HepG2 (cell line): ENCODE results near the gene SCAI. TPM values are rescaled to one million over a fixed set of nuclear protein-coding genes. Genes with fewer than 3 reads are reported as not detected.

ENCODE experiments used
- ATAC-seq: fragments of 200-7000 bp; cut with Tn5 transposase; 3 replicates; pipeline ENCODE4 v1.9.1; 2020; ENCODE audit warnings: mild to moderate bottlenecking, moderate library complexity
- BruUV-seq: library from RNA; stranded (reverse); fragments of 400-500 nt; replicated peaks from 2 replicates; lab custom pipeline; 2021; lab: Mats Ljungman, UMichigan
- CTCF ChIA-PET: fragments of 300-600 bp; formaldehyde crosslinking; extraction: SDS; loops from one replicate; lab custom pipeline; 2021; ENCODE audit warnings: low total read pairs, inconsistent platforms, low intra/inter-chr PET ratio; lab: Yijun Ruan, JAX
- POLR2A ChIA-PET: fragments of 350-600 bp; sonication (Branson Sonifier 250); formaldehyde crosslinking; loops from one replicate; lab custom pipeline; 2020; ENCODE audit warnings: antibody characterized with exemption, inconsistent platforms; lab: Yijun Ruan, JAX
- DNase-seq: peaks from one replicate; pipeline ENCODE4 v3.0.0-alpha.2; 2015; ENCODE audit warnings: low spot score
- FAIRE-seq: peaks from 3 replicates; lab custom pipeline; 2011; peaks lifted over from hg19 to GRCh38; lab: Jason Lieb, UNC
- H2AFZ ChIP-seq: one replicate; pipeline ENCODE4 v1.6.1; 2011; ENCODE audit warnings: low read length, inconsistent platforms
- H3K27ac ChIP-seq: fragments of 300-600 bp; 3 replicates; pipeline ENCODE4 v1.8.0; 2011; ENCODE audit warnings: mixed run types, mild to moderate bottlenecking, mixed read lengths, low read length, inconsistent platforms; ENCODE audit not compliant: insufficient read depth; ENCODE audit errors: extremely low read length
- H3K27me3 ChIP-seq, 2 experiments: fragments of 200-600 bp in 1 of 2; 2 replicates in 1 of 2; 3 replicates in 1 of 2; pipeline versions ENCODE4 v1.6.0 to v1.8.0; 2011; ENCODE audit warnings: low read length in 2 of 2, mild to moderate bottlenecking in 2 of 2, moderate library complexity in 2 of 2, inconsistent platforms in 1 of 2; ENCODE audit not compliant: insufficient read depth in 2 of 2, control insufficient read depth in 1 of 2
- H3K36me3 ChIP-seq, 2 experiments: fragments of 200-600 bp in 1 of 2; replicated peaks in 1 of 2; 2 replicates in 1 of 2; 3 replicates in 1 of 2; pipeline versions ENCODE4 v1.5.1 to v1.8.0; 2011; ENCODE audit warnings: low read length in 2 of 2, inconsistent platforms in 1 of 2; ENCODE audit not compliant: insufficient read depth in 2 of 2, control insufficient read depth in 1 of 2
- H3K4me1 ChIP-seq: 2 replicates; pipeline ENCODE4 v1.5.1; 2012; ENCODE audit warnings: low read length, inconsistent platforms; ENCODE audit not compliant: insufficient read depth
- H3K4me2 ChIP-seq: 2 replicates; pipeline ENCODE4 v1.6.0; 2011; ENCODE audit warnings: low read depth, low read length, inconsistent platforms
- H3K4me3 ChIP-seq, 3 experiments: fragments of 200-600 bp in 1 of 3; sonication (generic), shearing (Covaris generic) in 1 of 3; replicated peaks in 1 of 3; 2 replicates each; pipeline ENCODE4 v1.5.1; 2011 to 2016; ENCODE audit warnings: low read length in 3 of 3, inconsistent platforms in 2 of 3, low read depth in 2 of 3, mild to moderate bottlenecking in 2 of 3, control low read depth in 1 of 3, mixed read lengths in 1 of 3; ENCODE audit not compliant: insufficient read depth in 1 of 3
- H3K79me2 ChIP-seq: one replicate; pipeline ENCODE4 v1.6.1; 2011; ENCODE audit warnings: low read length, inconsistent platforms; ENCODE audit not compliant: insufficient read depth
- H3K9ac ChIP-seq: 2 replicates; pipeline ENCODE4 v1.6.0; 2011; ENCODE audit warnings: mild to moderate bottlenecking, low read depth, low read length, inconsistent platforms; ENCODE audit not compliant: insufficient read depth
- H3K9me3 ChIP-seq: 2 replicates; pipeline ENCODE4 v1.5.1; 2012; ENCODE audit warnings: mild to moderate bottlenecking, low read length
- H4K20me1 ChIP-seq: 2 replicates; pipeline ENCODE4 v1.6.0; 2011; ENCODE audit warnings: inconsistent platforms, mild to moderate bottlenecking, low read length, moderate library complexity; ENCODE audit not compliant: insufficient read depth
- CEBPZ ChIP-seq: IDR thresholded peaks from 2 replicates; pipeline ENCODE4 v1.6.1; 2012; ENCODE audit warnings: low read length, improper control_type of control experiment
- CREBL2 ChIP-seq: sonication (generic); formaldehyde crosslinking; IDR thresholded peaks from 2 replicates; pipeline ENCODE4 v1.8.1; 2023; ENCODE audit warnings: missing genetic modification reagents, mild to moderate bottlenecking, borderline replicate concordance
- PITX1 ChIP-seq: sonication (generic); formaldehyde crosslinking; IDR thresholded peaks from 2 replicates; pipeline ENCODE4 v1.5.1; 2020; ENCODE audit warnings: mild to moderate bottlenecking, missing genetic modification reagents
- ZNF260 ChIP-seq: sonication (generic); formaldehyde crosslinking; IDR thresholded peaks from 2 replicates; pipeline ENCODE4 v1.4.0; 2020; ENCODE audit warnings: missing genetic modification reagents, low read depth, mild to moderate bottlenecking, borderline replicate concordance
- ZNF605 ChIP-seq: sonication (generic); formaldehyde crosslinking; IDR thresholded peaks from 2 replicates; pipeline ENCODE4 v1.8.0; 2022; ENCODE audit warnings: mild to moderate bottlenecking, missing genetic modification reagents
- ZNF709 ChIP-seq: sonication (generic); formaldehyde crosslinking; IDR thresholded peaks from 2 replicates; pipeline ENCODE4 v1.5.0; 2020; ENCODE audit warnings: mild to moderate bottlenecking, missing genetic modification reagents
- WGBS: methylation state at CpG from one replicate; pipeline ENCODE4 v1.1.6; 2017; ENCODE audit warnings: low lambda C conversion rate; 5-methylcytosine and 5-hydroxymethylcytosine counted together
- in situ Hi-C: cut with HindIII; loops from 2 replicates; pipeline ENCODE4 v1.10.0; 2017; ENCODE audit warnings: low pct_unique_long_range_greater_than_20kb; ENCODE audit not compliant: extremely low pct_ligation_motif_present
- intact Hi-C: fragments of 100-400 bp; cut with micrococcal nuclease; formaldehyde crosslinking; loops from one replicate; pipeline ENCODE4 v1.10.0; 2022; ENCODE audit not compliant: unreplicated experiment
- polyA plus RNA-seq, 8 experiments: library from polyadenylated mRNA; depleted of rRNA in 3 of 8; stranded (reverse) in 7 of 8; unstranded in 1 of 8; fragments of >200 nt; fragmentation: Illumina TruSeq in 4 of 8; extraction: Trizol in 4 of 8; gene quantifications; 2 replicates each; pipeline versions ENCODE4 v1.2.1 to v1.2.3, GENCODE V29; 2011 to 2016; ENCODE audit warnings: low read depth in 4 of 8, missing spikeins in 1 of 8, mixed read lengths in 1 of 8; ENCODE audit not compliant: insufficient read depth in 1 of 8
- total RNA-seq, 5 experiments: library from RNA; depleted of rRNA; stranded (reverse); fragments of >200 nt; fragmentation: Illumina TruSeq; extraction: Trizol; gene quantifications; 2 replicates each; pipeline ENCODE4 v1.2.3, GENCODE V29; 2016; ENCODE audit warnings: low read depth in 1 of 5

Gene SCAI
- total and polyA plus RNA-seq, 2 of the 13 experiments (the other 11 are each of a cell fraction or from before 2014, with no cell fraction given) = 4.4 to 8.4 TPM

- no peak for TF ChIP-seq PITX1 (CRISPR knock-in tag)
- TF ChIP-seq ZNF605 (CRISPR knock-in tag) = no peak
- no peak for TF ChIP-seq CREBL2
- TF ChIP-seq ZNF260 = no peak
- TF ChIP-seq ZNF709 (CRISPR knock-in tag) = no peak
- TF ChIP-seq CEBPZ = no peak
- TF ChIP-seq, all 625 proteins: peak for 0
- Histone ChIP-seq H3K36me3 (peaks cover 0 to 7% of the 10 kb centered on the region in 2 experiments; a peak in 1 of 5 replicates), H3K4me1 (no peaks in the 10 kb centered on the region), H3K9me3 (no peaks in the 10 kb centered on the region), H3K4me3 (no peak overlapping the region), H3K79me2 (no peaks in the 10 kb centered on the region), H3K27ac (no peak overlapping the region), H3K27me3 (no peaks in the 10 kb centered on the region), H2AFZ (no peak overlapping the region), H4K20me1 (no peaks in the 10 kb centered on the region), H3K4me2 (no peak overlapping the region), H3K9ac (no peak overlapping the region)
- ATAC-seq (no peak), FAIRE-seq (no peak), DNase-seq (no peak)
- ChIA-PET CTCF (no interaction called here), POLR2A (no interaction called here)
- in situ Hi-C loops (no loop called here), intact Hi-C loops (no loop called here)
- WGBS = 93% methylated on average over 5 of the region's 5 CpGs
- BruUV-seq = no TSS peak
Measured at GRCh38 chr9:125049212-125050049, 93.9 kb downstream of the SCAI start.
